ENCODE measurements around the gene ZNF358.
"Not testable (repeated sequence)": the region's sequence is repeated elsewhere in the genome, so short reads cannot be mapped to it uniquely, and the experiment has no call there.

Gene ZNF358

DNA sequence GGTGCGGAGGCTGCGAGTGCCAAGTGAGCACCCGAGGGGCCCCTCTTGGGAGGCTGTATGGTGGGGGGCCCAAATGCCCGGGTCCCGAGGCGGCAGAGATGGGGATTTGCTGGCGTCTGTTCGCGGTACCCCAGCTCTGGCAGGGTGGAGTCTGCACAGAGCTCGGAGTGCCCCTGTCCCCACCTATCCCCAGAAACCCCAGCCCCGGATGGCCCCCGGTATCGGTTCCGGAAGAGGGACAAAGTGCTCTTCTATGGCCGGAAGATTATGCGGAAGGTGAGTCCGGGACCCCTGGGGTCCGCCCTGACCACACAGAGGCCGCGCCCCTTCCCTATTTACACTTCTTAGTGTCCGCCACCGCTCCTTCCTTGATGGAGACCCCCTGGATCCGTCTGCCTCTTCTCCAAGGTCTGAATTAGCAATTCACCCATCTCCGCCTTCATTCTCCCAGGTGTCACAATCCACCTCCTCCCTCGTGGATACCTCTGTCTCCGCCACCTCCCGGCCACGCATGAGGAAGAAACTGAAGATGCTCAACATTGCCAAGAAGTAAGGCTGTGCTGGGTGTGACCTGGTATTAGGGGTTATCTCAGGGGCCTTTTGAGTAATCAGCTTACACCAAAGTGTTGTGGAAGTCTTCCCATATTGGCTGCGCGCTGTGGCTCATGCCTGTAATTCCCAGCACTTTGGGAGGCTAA is 20.2 kb downstream of the ZNF358 start:
- no peak for DNase-seq (ENCODE audit: low read depth)

DNA sequence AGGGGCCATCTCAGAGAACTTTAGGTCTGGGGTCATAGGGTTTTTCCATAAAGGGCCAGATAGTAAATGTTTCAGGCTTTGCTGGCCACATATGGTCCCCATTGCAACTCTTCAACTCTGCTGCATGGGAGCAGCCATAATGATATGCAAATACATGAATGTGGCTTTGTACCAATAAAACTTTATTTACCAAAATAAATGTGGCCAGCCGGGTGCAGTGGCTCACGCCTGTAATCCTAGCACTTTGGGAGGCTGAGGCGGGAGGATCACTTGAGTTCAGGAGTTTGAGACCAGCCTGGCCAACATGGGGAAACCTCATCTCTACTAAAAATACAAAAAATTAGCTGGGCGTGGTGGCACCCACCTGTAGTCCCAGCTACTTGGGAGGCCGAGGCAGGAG is 23.1 kb downstream of the ZNF358 start:
- not testable (repeated sequence) for DNase-seq (ENCODE audit: low read depth)

DNA sequence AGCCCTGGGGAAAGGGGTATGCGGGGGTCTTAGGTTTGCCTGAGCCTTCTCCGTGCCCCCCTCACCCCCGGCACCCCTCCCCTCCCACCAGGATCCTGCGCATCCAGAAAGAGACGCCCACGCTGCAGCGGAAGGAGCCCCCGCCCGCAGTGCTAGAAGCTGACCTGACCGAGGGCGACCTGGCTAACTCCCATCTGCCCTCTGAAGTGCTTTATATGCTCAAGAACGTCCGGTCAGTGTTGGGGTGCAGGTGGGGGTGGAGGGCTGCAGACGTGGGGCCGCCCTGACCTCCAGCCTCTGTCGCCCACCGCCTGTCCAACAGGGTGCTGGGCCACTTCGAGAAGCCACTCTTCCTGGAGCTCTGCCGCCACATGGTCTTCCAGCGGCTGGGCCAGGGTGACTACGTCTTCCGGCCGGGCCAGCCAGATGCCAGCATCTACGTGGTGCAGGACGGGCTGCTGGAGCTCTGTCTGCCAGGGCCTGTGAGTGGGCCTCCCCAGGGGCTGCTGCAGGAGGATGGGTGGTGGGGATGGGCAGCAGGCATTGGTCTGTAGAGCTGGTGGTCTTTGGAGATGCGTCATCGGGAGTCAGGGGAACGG is 24.0 kb downstream of the ZNF358 start:
- no peak for DNase-seq (ENCODE audit: low read depth)

DNA sequence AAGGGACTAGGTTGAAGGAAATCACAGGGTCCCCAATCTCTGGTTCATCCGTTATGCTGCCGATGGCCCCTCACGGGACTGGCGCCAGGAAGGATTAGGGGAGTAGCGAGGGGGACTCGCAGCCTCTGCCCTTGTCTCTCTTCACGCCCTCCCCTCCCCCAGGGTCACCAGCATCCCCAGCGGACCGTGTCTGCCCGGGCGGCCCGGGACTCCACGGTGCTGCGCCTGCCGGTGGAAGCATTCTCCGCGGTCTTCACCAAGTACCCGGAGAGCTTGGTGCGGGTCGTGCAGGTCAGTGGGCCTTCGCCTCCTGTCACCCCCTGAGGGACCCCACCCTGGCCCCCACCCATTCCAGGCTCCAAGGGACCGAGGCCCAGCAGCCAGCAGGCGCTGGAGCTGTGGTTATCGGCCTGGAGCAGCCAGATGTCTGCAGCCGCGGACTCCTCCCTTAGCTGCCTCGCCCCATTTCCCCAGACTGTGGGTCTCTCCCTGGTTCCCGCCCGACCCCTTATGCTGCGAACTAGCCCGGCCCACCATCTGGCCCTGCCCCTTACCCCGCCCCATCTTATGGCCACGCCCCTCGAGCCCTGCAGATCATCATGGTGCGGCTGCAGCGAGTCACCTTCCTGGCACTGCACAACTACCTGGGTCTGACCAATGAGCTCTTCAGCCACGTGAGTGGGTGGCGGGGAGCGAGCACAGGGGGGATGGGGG is 25.0 kb downstream of the ZNF358 start:
- no peak for DNase-seq (ENCODE audit: low read depth)

DNA sequence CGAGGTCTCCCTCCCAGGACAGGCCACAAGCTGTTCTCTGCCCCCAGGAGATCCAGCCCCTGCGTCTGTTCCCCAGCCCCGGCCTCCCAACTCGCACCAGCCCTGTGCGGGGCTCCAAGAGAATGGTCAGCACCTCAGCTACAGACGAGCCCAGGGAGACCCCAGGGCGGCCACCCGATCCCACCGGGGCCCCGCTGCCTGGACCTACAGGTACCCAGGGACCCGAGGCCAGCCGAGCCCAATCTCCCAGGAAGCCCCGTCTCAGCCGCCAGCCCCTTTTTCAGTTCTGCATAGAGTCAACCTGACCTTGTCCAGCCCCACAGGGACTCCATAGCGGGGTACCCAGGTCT is 25.5 kb downstream of the ZNF358 start:
- no peak for DNase-seq (ENCODE audit: low read depth)

DNA sequence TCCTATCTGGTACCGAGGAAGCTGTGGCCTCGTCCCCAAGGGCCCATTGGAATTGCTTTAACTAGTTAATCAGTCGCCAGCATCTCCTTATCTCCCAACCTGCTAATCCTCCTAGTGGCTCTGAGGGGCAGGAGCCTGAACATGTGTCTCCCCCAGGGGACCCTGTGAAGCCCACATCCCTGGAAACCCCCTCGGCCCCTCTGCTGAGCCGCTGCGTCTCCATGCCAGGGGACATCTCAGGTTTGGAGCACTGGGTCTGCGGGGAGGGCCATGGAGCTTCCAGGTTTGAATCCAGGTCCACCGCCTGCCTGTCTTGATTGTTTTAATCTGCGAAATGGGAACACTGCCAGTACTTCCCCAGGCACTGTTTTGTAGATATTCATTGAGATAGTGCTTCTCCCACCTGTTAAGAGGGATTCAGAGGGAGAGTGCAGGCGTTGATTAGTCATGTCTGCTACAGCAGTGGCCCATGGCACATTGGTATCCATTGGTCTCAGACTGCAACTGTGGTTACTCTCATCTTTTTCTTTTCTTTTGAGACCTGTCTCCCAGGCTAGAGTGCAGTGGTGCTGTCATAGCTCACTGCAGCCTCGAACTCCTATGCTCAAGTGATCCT is 26.0 kb downstream of the ZNF358 start:
- no peak for DNase-seq (ENCODE audit: low read depth)

DNA sequence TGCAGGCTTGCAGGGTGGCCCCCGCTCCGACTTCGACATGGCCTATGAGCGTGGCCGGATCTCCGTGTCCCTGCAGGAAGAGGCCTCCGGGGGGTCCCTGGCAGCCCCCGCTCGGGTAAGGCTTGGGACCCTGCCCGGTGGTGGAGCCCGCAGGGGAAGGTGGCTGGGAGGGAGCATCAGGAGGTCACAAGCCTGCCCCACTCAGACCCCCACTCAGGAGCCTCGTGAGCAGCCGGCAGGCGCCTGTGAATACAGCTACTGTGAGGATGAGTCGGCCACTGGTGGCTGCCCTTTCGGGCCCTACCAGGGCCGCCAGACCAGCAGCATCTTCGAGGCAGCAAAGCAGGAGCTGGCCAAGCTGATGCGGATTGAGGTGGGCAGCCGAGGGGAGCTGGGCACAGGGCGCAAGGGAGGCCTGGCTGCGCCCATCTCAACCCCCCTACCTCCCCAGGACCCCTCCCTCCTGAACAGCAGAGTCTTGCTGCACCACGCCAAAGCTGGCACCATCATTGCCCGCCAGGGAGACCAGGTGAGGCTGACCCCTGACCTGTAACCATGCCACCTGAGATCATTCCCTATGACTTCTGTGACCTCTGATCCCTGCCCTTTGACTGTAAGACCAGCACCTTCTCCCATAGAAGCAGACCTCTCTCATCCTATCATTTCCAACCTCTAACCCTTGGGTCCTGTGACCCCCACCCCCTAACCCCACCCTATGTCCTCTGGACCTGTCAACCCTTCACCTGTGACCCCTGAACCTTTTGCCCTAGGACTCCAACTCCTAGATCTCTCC is 26.8 kb downstream of the ZNF358 start:
- DNase-seq (ENCODE audit: low read depth): no peak

DNA sequence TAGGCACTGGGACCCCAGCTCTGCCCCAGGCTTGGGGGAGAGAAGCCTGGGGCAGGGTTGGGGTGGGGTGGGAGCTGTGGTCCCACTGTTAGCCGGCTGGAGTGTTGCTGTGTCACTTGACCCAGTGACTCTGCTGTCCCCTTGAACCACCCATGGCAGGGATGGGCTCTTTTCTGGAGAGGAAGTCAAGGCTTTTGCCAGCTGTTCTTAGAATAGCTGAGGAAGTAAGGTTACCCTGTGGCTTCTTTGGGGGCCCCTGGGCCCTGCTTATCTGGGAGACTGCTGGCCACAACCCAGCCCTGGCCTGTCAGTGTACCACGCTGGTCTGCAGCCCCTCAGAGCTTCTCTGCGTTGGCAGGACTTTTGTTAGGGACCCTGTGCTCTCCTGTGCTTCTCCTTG is 28.7 kb downstream of the ZNF358 start:
- no peak for DNase-seq (ENCODE audit: low read depth)

DNA sequence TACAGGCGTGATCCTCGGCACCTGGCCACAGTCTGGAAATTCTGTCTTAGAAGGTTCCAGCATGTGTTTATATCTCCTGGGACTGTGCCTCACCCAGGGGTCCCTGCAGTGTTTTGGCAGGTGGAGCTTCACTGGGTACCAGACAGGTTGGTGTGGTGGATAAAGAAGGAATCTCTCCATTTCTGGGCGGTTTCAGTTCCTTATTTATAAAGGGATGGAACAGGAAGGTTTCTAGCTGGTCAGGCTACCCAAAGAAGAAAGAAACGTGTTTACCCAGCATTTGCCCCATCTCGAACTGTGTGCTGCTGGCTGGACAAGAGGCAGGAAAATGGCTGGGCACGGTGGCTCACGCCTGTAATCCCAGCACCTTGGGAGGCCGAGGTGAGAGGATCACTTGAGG is 29.4 kb downstream of the ZNF358 start:
- no peak for DNase-seq (ENCODE audit: low read depth)

DNA sequence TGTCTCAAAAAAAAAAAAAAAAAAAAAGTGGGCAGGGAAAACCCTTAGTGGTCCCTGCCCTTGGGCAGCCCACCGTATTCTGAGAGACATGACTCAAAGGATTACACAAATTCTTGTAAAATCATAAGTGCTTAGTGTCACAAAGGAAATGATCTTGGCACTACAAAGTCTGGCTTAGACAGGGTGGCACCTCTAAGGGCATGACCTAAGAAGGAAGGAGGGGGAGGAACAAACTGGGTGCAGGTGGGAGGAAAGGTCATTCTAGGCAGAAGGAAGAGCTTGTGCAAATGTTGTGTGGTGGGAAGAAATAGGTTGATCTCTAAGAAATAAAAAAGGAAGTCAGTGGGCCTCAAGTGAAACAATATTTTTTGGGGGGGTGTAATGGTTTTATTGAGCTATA is 30.0 kb downstream of the ZNF358 start:
- DNase-seq (ENCODE audit: low read depth): no peak

DNA sequence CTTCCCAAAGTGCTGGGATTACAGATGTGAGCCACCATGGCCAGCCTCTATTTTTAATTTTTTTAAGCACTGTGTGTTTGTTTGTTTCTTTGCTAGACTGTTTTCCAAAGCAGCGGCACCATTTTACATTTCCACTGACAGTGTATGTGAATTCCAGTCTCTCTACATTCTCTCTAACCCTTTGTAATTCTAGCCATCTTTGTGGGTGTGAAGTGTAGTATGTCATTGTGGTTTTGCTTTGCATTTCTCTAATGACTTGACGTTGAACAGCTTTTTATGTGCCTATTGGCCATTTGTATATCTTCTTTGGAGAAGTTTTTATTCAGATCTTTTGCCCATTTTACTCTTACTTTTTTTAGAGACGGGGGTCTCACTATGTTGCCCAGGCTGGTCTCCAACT is 31.3 kb downstream of the ZNF358 start:
- DNase-seq (ENCODE audit: low read depth): no peak

DNA sequence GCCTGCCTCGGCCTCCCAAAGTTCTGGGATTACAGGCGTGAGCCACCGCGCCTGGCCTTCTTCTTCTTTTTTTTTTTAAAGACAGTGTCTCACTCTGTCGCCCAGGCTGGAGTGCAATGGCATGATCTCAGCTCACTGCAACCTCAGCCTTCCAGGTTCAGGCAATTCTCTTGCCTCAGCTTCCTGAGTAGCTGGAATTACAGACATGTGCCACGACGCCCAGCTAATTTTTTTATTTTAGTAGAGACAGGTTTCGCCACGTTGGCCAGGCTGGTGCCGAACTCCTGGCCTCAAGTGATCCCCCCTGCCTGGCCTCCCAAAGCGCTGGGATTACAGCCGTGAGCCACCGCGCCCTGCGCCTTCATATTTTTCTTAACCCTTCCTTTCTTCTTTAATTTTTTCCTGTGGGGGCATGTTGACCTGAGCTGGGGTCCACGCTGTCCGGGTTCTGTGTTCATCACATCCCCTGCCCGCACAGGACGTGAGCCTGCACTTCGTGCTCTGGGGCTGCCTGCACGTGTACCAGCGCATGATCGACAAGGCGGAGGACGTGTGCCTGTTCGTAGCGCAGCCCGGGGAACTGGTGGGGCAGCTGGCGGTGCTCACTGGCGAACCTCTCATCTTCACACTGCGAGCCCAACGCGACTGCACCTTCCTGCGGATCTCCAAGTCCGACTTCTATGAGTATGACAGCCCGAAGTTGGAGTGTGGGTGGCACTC is 33.7 kb downstream of the ZNF358 start:
- no peak for DNase-seq (ENCODE audit: low read depth)

DNA sequence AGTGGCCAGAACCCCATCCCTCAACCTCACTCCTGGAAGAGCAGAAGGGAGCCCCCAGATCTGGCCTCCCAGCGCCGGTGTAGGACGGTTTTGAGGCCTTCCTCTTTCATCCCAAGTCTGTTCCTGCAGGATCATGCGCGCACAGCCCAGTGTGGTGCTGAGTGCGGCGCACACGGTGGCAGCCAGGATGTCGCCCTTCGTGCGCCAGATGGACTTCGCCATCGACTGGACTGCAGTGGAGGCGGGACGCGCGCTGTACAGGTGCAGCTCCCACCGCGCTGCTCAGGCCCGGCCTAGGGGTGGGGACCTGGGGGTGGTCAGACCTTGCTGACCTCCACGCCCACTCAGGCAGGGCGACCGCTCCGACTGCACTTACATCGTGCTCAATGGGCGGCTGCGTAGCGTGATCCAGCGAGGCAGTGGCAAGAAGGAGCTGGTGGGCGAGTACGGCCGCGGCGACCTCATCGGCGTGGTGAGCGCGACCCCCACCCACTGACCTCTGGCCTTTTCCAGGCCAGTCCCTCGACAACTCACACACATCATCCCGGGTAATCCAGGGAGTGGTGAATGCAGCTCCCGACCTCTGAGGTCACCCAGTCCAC is 34.4 kb downstream of the ZNF358 start:
- DNase-seq (ENCODE audit: low read depth): no peak

DNA sequence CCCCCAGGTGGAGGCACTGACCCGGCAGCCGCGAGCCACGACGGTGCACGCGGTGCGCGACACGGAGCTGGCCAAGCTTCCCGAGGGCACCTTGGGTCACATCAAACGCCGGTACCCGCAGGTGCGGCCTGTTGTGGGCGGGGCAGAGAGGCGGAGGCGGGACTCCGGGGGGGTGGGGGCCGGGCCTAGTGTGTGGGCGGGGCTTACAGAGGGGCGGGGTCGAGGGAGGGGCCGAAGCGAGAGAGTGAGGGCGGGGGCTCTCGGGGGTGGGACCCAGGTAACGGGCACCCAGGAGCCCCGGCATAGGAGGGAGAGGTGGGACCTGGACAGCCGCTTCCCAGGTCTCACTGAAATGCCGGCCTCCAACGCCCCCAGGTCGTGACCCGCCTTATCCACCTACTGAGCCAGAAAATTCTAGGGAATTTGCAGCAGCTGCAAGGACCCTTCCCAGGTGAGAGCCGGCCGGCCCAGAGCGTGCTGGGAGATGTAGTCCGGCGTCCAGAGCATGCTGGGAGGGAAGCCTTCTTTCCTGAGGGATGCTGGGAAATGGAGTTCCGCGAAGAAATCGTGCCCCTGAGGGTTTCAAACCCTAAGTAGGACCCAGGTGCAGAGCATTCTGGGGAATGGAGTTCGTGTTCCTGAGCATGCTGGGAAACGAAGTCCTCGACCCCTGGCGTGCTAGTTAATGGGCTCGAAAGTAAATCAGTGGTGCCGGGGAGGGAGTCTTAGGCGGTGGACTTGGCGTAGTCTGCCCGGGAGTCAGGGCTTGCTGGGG is 35.3 kb downstream of the ZNF358 start:
- DNase-seq (ENCODE audit: low read depth): peak; percentile 19

DNA sequence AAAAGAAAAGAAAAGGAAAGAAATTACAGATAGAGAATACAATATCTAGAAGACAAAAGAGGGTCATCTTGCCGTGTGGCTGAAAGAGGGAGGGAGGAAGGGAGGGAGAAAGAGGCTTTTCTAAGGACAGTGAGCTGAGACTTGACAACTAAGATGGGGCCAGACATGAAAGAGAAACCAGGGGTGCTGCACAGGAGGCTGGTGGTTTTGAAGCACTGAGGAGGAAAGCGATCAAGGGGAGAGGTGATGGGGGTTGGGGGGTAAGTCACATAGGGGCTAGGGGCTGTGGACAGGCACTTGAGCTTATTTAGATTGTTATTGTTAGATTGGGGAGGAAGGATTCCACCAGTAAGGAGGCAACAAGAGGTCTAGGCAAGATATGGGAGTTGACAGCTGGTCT is 36.9 kb downstream of the ZNF358 start:
- no peak for DNase-seq (ENCODE audit: low read depth)

DNA sequence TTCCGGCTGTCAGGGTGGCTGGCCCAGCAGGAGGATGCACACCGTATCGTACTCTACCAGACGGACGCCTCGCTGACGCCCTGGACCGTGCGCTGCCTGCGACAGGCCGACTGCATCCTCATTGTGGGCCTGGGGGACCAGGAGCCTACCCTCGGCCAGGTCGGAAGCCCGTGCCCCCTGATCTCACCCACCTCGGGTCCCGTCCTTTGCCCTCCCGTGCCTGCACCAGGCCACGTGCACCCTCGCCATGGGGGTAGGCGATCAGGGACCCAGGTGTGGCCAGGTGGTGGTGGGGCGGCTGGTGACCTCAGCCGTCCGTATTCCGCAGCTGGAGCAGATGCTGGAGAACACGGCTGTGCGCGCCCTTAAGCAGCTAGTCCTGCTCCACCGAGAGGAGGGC is 38.7 kb downstream of the ZNF358 start:
- DNase-seq (ENCODE audit: low read depth): no peak

DNA sequence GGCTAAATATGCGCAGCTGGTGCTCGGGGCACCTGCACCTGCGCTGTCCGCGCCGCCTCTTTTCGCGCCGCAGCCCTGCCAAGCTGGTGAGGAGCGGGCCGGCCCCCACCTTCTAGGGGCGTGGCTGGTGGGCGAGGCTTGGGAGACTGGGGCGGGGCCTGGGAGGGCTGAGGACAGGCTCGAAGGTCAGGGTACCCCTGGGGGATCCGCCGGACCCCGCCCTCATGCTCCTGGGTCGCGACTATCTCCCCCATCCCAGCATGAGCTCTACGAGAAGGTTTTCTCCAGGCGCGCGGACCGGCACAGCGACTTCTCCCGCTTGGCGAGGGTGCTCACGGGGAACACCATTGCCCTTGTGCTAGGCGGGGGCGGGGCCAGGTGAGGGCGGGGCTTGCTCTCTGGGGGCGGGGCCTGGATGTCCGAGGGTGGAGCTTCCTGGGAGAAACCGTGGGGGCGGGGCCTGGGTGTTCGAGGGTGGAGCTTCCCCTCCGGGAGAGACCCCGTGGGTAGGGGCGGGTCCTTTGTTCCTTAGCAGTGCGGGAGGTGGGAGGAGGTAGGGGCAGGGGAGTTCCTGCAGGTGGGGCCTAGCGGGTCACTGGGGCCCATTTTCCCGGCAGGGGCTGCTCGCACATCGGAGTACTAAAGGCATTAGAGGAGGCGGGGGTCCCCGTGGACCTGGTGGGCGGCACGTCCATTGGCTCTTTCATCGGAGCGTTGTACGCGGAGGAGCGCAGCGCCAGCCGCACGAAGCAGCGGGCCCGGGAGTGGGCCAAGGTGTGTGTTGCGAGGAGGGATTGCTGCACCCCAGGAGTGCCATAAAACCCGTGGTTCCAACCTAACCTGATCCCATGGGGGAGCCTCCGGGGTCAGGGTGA is 39.3 kb downstream of the ZNF358 start:
- no peak for DNase-seq (ENCODE audit: low read depth)

DNA sequence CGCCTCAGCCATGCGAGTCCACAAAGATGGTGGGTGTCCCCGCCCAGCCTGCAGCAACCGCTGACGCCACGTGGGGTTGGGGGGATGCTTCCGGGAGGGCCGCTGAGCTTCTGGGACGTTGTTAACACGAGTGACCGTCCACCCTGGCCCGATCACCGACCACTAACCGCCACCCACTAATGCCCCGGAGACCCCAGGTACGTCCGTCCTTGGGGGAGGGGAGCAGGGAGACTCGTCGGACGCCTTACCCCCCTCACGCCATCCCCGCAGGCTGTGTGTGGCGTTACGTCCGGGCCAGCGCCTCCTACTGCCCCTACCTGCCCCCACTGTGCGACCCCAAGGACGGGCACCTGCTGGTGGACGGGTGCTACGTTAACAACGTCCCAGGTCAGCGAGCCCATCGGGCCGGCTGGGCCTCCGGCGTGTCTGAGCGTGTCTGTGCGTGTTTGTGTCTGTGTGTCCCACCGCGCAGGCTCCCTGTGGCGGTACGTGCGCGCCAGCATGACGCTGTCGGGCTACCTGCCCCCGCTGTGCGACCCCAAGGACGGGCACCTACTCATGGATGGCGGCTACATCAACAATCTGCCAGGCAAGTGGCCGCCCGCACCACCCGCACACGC is 40.9 kb downstream of the ZNF358 start:
- DNase-seq (ENCODE audit: low read depth): no peak

DNA sequence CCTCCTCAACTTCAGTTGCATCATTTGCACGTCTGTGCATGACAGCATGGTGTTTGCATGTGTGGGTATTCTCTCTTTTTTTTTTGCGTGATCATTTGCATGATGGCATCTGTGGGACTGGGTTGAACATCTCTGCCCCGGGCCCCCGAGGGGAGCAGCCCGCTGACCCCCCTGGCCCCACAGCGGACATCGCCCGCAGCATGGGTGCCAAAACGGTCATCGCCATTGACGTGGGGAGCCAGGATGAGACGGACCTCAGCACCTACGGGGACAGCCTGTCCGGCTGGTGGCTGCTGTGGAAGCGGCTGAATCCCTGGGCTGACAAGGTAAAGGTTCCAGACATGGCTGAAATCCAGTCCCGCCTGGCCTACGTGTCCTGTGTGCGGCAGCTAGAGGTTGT is 42.8 kb downstream of the ZNF358 start:
- DNase-seq (ENCODE audit: low read depth): no peak
